Measurements from ENCODE around the gene NOG. TPM values are rescaled to one million over a fixed set of nuclear protein-coding genes. Genes with fewer than 3 reads are reported as not detected.

NOG gene
- total RNA-seq, 1 donor from 2014 or later = not detected

GRCh38 chr17:56642424-56642823 is 48.9 kb downstream of the NOG start:
- DNase-seq = no peak
- Mint-ChIP-seq H3K27me3 (ENCODE audit: unreplicated experiment) (peaks cover 4% of the 10 kb centered on the region), H3K9me3 (ENCODE audit: unreplicated experiment) (no peaks in the 10 kb centered on the region), H3K27ac (ENCODE audit: unreplicated experiment) (no peak overlapping the region), H3K4me1 (ENCODE audit: low read depth, unreplicated experiment) (no peaks in the 10 kb centered on the region), H3K4me3 (ENCODE audit: unreplicated experiment) (no peak overlapping the region), H3K36me3 (ENCODE audit: unreplicated experiment) (no peaks in the 10 kb centered on the region)
- no peak for TF ChIP-seq CTCF (IDR thresholded peaks at IDR 0.05; ENCODE audit: partially characterized antibody, unreplicated experiment)

Other genes starting within 250 kb of the NOG start
- gene C17orf67, start 240.2 kb downstream of the NOG start, total RNA-seq (ENCODE audit: unreplicated experiment) = not detected
- 2.8 TPM for gene DGKE, start 240.5 kb downstream of the NOG start, total RNA-seq (ENCODE audit: unreplicated experiment)

Data from glutamatergic neuron (in vitro differentiated cells).